A673 (cell line): ENCODE measurements around the gene TFIP11. TPM values are rescaled to one million over a fixed set of nuclear protein-coding genes. Genes with fewer than 3 reads are reported as not detected.

Experiments used
- BruUV-seq: library from RNA; stranded (reverse); fragments of 400-500 nt; replicated peaks from 2 replicates; lab custom pipeline; 2021; lab: Mats Ljungman, UMichigan
- CTCF ChIA-PET: fragments of 300-600 bp; sonication (Branson Sonifier 250); formaldehyde crosslinking; loops from one replicate; lab custom pipeline; 2022; ENCODE audit warnings: antibody characterized with exemption; lab: Charles Lee
- POLR2A ChIA-PET: fragments of 300-600 bp; sonication (Branson Sonifier 250); formaldehyde crosslinking; loops from one replicate; lab custom pipeline; 2022; ENCODE audit warnings: antibody characterized with exemption; ENCODE audit not compliant: low non-redundant PET; lab: Charles Lee
- DNase-seq: peaks from one replicate; pipeline ENCODE4 v3.0.0-alpha.2; 2015; ENCODE audit warnings: low spot score
- H3K27ac ChIP-seq: fragments of 200-600 bp; sonication (generic); 2 replicates; pipeline ENCODE4 v1.5.1; 2016; ENCODE audit warnings: mixed run types, low read depth, mild to moderate bottlenecking, mixed read lengths, antibody characterized with exemption, low read length; ENCODE audit not compliant: poor library complexity, severe bottlenecking
- H3K27me3 ChIP-seq: fragments of 200-600 bp; sonication (generic); replicated peaks from 2 replicates; pipeline ENCODE4 v1.6.1; 2017; ENCODE audit warnings: mixed run types, low read depth, mild to moderate bottlenecking, mixed read lengths, antibody characterized with exemption, low read length; ENCODE audit not compliant: insufficient read depth, poor library complexity
- H3K36me3 ChIP-seq: fragments of 200-600 bp; sonication (generic); 2 replicates; pipeline ENCODE4 v1.6.1; 2016; ENCODE audit warnings: mixed run types, mild to moderate bottlenecking, mixed read lengths, antibody characterized with exemption, low read length; ENCODE audit not compliant: insufficient read depth, poor library complexity, severe bottlenecking
- H3K4me1 ChIP-seq: fragments of 200-600 bp; sonication (generic); 2 replicates; pipeline ENCODE4 v1.6.1; 2017; ENCODE audit warnings: mixed run types, mild to moderate bottlenecking, mixed read lengths, antibody characterized with exemption, low read length; ENCODE audit not compliant: insufficient read depth, poor library complexity, severe bottlenecking
- H3K4me3 ChIP-seq: fragments of 200-600 bp; sonication (generic); 2 replicates; pipeline ENCODE4 v1.5.1; 2016; ENCODE audit warnings: low read depth, mixed run types, mild to moderate bottlenecking, mixed read lengths, low read length; ENCODE audit not compliant: poor library complexity, severe bottlenecking
- H3K9me3 ChIP-seq: fragments of 200-600 bp; sonication (generic); 2 replicates; pipeline ENCODE4 v1.6.1; 2016; ENCODE audit warnings: mixed run types, low read depth, mild to moderate bottlenecking, mixed read lengths, antibody characterized with exemption, low read length; ENCODE audit not compliant: poor library complexity, severe bottlenecking
- CTCF ChIP-seq: fragments of 300-800, 200-600 bp; sonication (generic); conservative IDR thresholded peaks from 2 replicates; pipeline ENCODE4 v1.5.1; 2017; ENCODE audit warnings: low read depth, mild to moderate bottlenecking, antibody characterized with exemption, low read length, moderate library complexity, mixed read lengths
- EZH2 ChIP-seq: fragments of 200-600 bp; sonication (generic); IDR thresholded peaks from 2 replicates; pipeline ENCODE4 v1.6.1; 2017; ENCODE audit warnings: borderline replicate concordance, low read depth, mild to moderate bottlenecking, mixed read lengths, antibody characterized with exemption, low read length; ENCODE audit not compliant: poor library complexity, severe bottlenecking
- intact Hi-C: fragments of 100-400 bp; cut with micrococcal nuclease; formaldehyde crosslinking; loops from one replicate; pipeline ENCODE4 v1.10.0; 2022; ENCODE audit not compliant: unreplicated experiment
- total RNA-seq: library from RNA; stranded (reverse); gene quantifications from 2 replicates; pipeline ENCODE4 v1.2.3, GENCODE V29; 2021

Gene TFIP11
- total RNA-seq, 1 experiment from 2014 or later: 46.4 TPM

- CTCF ChIA-PET: no interaction called here
Observed at GRCh38 chr22:26547426-26547825, 35.2 kb upstream of the TFIP11 start.

GRCh38 chr22:26546282-26546681 lies 34.0 kb upstream of the TFIP11 start:
- POLR2A ChIA-PET: no interaction called here
- Histone ChIP-seq H3K4me3 (no peak overlapping the region), H3K4me1 (no peaks in the 10 kb centered on the region), H3K27me3 (no peaks in the 10 kb centered on the region), H3K27ac (no peak overlapping the region), H3K36me3 (no peaks in the 10 kb centered on the region), H3K9me3 (no peaks in the 10 kb centered on the region)
- BruUV-seq: no TSS peak
- TF ChIP-seq CTCF (no peak), EZH2 (no peak)
- intact Hi-C loops: no loop called here
- CTCF ChIA-PET: no interaction called here
- DNase-seq: no peak

More at GRCh38 chr22:26547426-26547825, 35.2 kb upstream of the TFIP11 start:
- POLR2A ChIA-PET: no interaction called here
- no peak overlapping the region for H3K27ac ChIP-seq
- TF ChIP-seq CTCF (no peak), EZH2 (no peak)
- no peak overlapping the region for H3K4me3 ChIP-seq
- intact Hi-C loops: no loop called here
- BruUV-seq: no TSS peak
- no peak for DNase-seq
- H3K27me3 ChIP-seq: no peaks in the 10 kb centered on the region
- no peaks in the 10 kb centered on the region for H3K4me1 ChIP-seq
- no peaks in the 10 kb centered on the region for H3K36me3 ChIP-seq
- no peaks in the 10 kb centered on the region for H3K9me3 ChIP-seq

DNA sequence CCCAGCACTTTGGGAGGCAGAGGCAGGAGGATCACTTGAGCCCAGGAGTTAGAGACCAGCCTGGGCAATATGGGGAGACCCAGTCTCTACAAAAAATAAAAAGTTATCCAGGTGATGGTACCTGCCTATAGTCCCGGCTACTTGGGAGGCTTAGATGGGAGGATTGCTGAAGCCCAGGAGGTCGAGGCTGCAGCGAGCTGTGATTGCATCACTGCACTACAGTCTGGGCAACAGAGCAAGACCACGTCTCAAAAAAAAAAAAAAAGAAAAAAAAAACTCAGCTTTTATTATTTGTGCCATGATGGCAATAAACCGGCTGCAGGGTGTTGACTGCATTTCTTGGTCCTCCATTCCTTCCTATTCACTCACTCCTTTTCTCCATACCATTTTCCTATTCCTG lies 33.6 kb upstream of the TFIP11 start:
- intact Hi-C loops: no loop called here
- H3K9me3 ChIP-seq: no peaks in the 10 kb centered on the region
- no peaks in the 10 kb centered on the region for H3K4me1 ChIP-seq
- BruUV-seq: no TSS peak
- no peaks in the 10 kb centered on the region for H3K36me3 ChIP-seq
- ChIA-PET POLR2A (no interaction called here), CTCF (no interaction called here)
- no peak overlapping the region for H3K4me3 ChIP-seq
- DNase-seq: no peak
- no peak overlapping the region for H3K27ac ChIP-seq
- no peak for TF ChIP-seq EZH2
- TF ChIP-seq CTCF: no peak
- no peaks in the 10 kb centered on the region for H3K27me3 ChIP-seq
